Measurements from ENCODE around the gene FAM107B. TPM values are rescaled to one million over a fixed set of nuclear protein-coding genes. Genes with fewer than 3 reads are reported as not detected.

Gene FAM107B
- total RNA-seq, 2 experiments from 2014 or later, result 105 to 129 TPM

DNA sequence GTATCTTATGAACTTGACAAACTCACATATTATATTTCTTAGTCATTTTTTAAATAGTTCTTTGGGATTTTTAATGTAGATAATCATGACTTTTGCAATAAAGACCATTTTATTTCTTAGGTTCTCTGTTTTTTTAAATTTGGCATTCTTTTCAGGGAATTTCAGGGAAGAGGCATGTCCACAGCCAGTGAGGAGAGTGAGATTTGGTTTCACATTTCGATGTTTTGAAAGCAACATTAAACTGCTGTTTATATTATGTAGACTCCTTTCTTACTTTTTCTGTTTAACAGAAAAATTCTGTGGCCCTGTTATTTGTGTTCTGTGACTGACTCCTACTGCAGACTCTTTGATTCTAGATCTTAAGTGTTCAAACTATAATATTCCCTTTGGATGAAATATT, 153.7 kb downstream of the FAM107B start:
- DNase-seq, result no peak
- H3K27ac Mint-ChIP-seq, result no peak overlapping the region
- CTCF ChIA-PET, result no interaction called here
- no peaks in the 10 kb centered on the region for H3K9me3 Mint-ChIP-seq
- H3K36me3 Mint-ChIP-seq (ENCODE audit: low read depth), result no peaks in the 10 kb centered on the region
- H3K27me3 Mint-ChIP-seq (ENCODE audit: low read depth), result no peaks in the 10 kb centered on the region
- intact Hi-C loops (cut with micrococcal nuclease), result no loop called here
- H3K4me1 Mint-ChIP-seq (ENCODE audit: low read depth), result peaks cover 21% of the 10 kb centered on the region
- no peak overlapping the region for H3K4me3 Mint-ChIP-seq

DNA sequence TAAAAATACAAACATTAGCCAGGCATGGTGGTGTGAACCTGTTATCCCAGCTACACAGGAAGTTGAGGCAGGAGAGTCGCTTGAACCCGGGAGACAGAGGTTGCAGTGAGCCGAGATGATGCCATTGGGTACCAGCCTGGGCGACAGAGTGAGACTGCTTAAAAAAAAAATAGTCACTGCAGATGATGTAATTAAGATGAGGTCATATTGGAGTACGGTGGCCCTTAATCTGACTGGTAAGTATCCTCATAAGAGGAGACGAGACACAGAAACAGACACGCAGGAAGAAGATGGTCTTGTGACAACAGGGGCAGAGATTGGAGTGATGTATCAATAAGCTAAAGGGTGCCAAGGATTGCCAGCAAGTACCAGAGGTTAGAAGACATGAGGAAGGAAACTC, 156.0 kb downstream of the FAM107B start:
- CTCF ChIA-PET, result interaction anchor here (0.7 kb wide), 1 partner anchor 183 kb away, joined by 4 read pairs; no protein-coding TSS in a partner anchor
- H3K27me3 Mint-ChIP-seq (ENCODE audit: low read depth), result no peaks in the 10 kb centered on the region

GRCh38 chr10:14617852-14618251, 156.8 kb downstream of the FAM107B start:
- DNase-seq, result no peak
- peaks cover 25% of the 10 kb centered on the region for H3K4me1 Mint-ChIP-seq (ENCODE audit: low read depth)
- no peaks in the 10 kb centered on the region for H3K36me3 Mint-ChIP-seq (ENCODE audit: low read depth)
- H3K4me3 Mint-ChIP-seq, result no peak overlapping the region
- H3K27ac Mint-ChIP-seq, result no peak overlapping the region
- intact Hi-C loops (cut with micrococcal nuclease), result no loop called here
- CTCF ChIA-PET, result interaction anchor here (0.6 to 0.7 kb wide), 2 partner anchors 57 to 354 kb away, joined by 3 to 4 read pairs; no protein-coding TSS in a partner anchor
- no peaks in the 10 kb centered on the region for H3K27me3 Mint-ChIP-seq (ENCODE audit: low read depth)
- H3K9me3 Mint-ChIP-seq, result no peaks in the 10 kb centered on the region

More for the DNA sequence above, 156.0 kb downstream of the FAM107B start:
- no peak overlapping the region for H3K27ac Mint-ChIP-seq
- no peaks in the 10 kb centered on the region for H3K9me3 Mint-ChIP-seq
- H3K4me3 Mint-ChIP-seq, result no peak overlapping the region
- H3K4me1 Mint-ChIP-seq (ENCODE audit: low read depth), result peaks cover 22% of the 10 kb centered on the region
- intact Hi-C loops (cut with micrococcal nuclease), result no loop called here
- DNase-seq, result no peak
- no peaks in the 10 kb centered on the region for H3K36me3 Mint-ChIP-seq (ENCODE audit: low read depth)

- Mint-ChIP-seq H3K27me3 (ENCODE audit: low read depth) (no peaks in the 10 kb centered on the region), H3K4me3 (no peak overlapping the region), H3K4me1 (ENCODE audit: low read depth) (peaks cover 25% of the 10 kb centered on the region), H3K9me3 (no peaks in the 10 kb centered on the region), H3K27ac (no peak overlapping the region), H3K36me3 (ENCODE audit: low read depth) (no peaks in the 10 kb centered on the region)
- CTCF ChIA-PET, result interaction anchor here (0.6 to 0.7 kb wide), 2 partner anchors 57 to 355 kb away, joined by 3 to 4 read pairs; no protein-coding TSS in a partner anchor
- no peak for DNase-seq
- intact Hi-C loops (cut with micrococcal nuclease), result no loop called here
Measured at GRCh38 chr10:14616955-14617730, 157.6 kb downstream of the FAM107B start.

DNA sequence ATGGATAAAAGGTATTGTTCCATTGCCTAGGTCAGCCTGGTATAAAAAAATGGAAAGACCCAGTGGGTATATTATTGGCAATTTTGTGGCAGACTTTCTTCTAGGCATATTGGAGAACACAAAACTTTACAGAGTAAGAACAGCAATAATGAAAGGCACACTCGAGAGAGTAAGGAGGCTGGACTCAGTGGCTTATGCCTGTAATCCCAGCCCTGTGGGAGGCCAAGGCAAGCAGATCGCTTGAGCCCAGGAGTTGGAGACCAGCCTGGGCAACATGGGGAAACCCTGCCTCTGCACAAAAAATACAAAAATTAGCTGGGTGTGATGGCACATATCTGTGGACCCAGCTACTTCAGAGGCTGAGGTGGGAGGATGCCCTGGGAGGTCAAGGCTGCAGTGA, 158.2 kb downstream of the FAM107B start:
- Mint-ChIP-seq H3K9me3 (no peaks in the 10 kb centered on the region), H3K4me1 (ENCODE audit: low read depth) (peaks cover 25% of the 10 kb centered on the region), H3K4me3 (no peak overlapping the region), H3K36me3 (ENCODE audit: low read depth) (no peaks in the 10 kb centered on the region), H3K27ac (no peak overlapping the region), H3K27me3 (ENCODE audit: low read depth) (no peaks in the 10 kb centered on the region)
- CTCF ChIA-PET, result no interaction called here
- intact Hi-C loops (cut with micrococcal nuclease), result no loop called here
- no peak for DNase-seq

- CTCF ChIA-PET, result interaction anchor here (1.0 to 1.2 kb wide), 2 partner anchors 10 to 224 kb away, joined by 3 to 5 read pairs; partner anchors contain the start of genes CDNF, HSPA14 and MSANTD7
- H3K36me3 Mint-ChIP-seq (ENCODE audit: low read depth), result no peaks in the 10 kb centered on the region
Measured at GRCh38 chr10:14613588-14613920, 161.1 kb downstream of the FAM107B start.

GRCh38 chr10:14612873-14613587, 161.7 kb downstream of the FAM107B start:
- CTCF ChIA-PET, result interaction anchor here (1.0 to 1.2 kb wide), 2 partner anchors 11 to 225 kb away, joined by 3 to 5 read pairs; partner anchors contain the start of genes CDNF, HSPA14 and MSANTD7
- H3K4me3 Mint-ChIP-seq, result no peak overlapping the region
- intact Hi-C loops (cut with micrococcal nuclease), result no loop called here
- no peaks in the 10 kb centered on the region for H3K36me3 Mint-ChIP-seq (ENCODE audit: low read depth)
- no peak overlapping the region for H3K27ac Mint-ChIP-seq
- no peaks in the 10 kb centered on the region for H3K27me3 Mint-ChIP-seq (ENCODE audit: low read depth)
- peaks cover 27% of the 10 kb centered on the region for H3K4me1 Mint-ChIP-seq (ENCODE audit: low read depth)
- no peaks in the 10 kb centered on the region for H3K9me3 Mint-ChIP-seq
- no peak for DNase-seq

More at GRCh38 chr10:14613588-14613920, 161.1 kb downstream of the FAM107B start:
- H3K4me1 Mint-ChIP-seq (ENCODE audit: low read depth), result peaks cover 25% of the 10 kb centered on the region
- H3K27me3 Mint-ChIP-seq (ENCODE audit: low read depth), result no peaks in the 10 kb centered on the region
- H3K9me3 Mint-ChIP-seq, result no peaks in the 10 kb centered on the region
- intact Hi-C loops (cut with micrococcal nuclease), result no loop called here
- no peak for DNase-seq
- H3K27ac Mint-ChIP-seq, result no peak overlapping the region
- H3K4me3 Mint-ChIP-seq, result no peak overlapping the region

DNA sequence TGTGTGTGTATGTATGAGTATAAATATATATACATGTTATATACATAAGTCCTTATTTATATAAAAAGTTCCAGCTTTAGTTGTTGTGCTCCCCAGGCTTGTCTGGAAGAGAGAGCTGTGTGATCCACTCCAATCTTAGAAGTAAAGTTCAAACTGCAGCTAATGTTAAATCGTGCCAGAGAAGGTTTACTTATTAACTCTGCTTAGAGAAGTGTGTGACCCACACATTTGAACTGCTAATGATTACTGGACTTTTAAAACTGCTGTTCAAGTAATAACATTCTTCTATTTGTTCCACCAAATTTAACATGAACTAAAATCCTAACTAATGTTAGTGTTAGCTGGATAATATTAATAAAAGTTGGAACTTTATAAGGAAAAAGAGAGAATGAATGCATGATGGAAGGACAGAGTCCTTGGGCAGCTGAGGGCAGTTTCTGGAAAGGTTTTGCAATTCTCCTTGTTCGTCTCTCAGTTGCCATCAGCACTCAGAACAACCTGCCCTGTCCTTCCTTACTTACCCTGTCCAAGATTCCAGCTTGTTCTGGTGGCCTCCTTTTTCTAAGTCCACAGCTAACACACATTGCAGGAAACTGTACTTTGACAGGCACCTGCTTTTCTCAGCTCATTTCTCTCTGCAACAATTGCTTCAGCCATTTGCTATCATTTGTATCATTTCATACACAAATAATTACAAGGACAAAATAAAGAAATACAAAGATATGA, 162.6 kb downstream of the FAM107B start:
- no peaks in the 10 kb centered on the region for H3K9me3 Mint-ChIP-seq
- CTCF ChIA-PET, result interaction anchor here (1.2 kb wide), 1 partner anchor 12 kb away, joined by 3 read pairs; no protein-coding TSS in a partner anchor
- no peaks in the 10 kb centered on the region for H3K36me3 Mint-ChIP-seq (ENCODE audit: low read depth)
- H3K4me1 Mint-ChIP-seq (ENCODE audit: low read depth), result peaks cover 26% of the 10 kb centered on the region
- no peak overlapping the region for H3K4me3 Mint-ChIP-seq
- intact Hi-C loops (cut with micrococcal nuclease), result no loop called here
- no peak overlapping the region for H3K27ac Mint-ChIP-seq
- no peak for DNase-seq
- H3K27me3 Mint-ChIP-seq (ENCODE audit: low read depth), result no peaks in the 10 kb centered on the region

GRCh38 chr10:14609178-14609577, 165.5 kb downstream of the FAM107B start:
- Mint-ChIP-seq H3K9me3 (no peaks in the 10 kb centered on the region), H3K4me3 (no peak overlapping the region), H3K27me3 (ENCODE audit: low read depth) (no peaks in the 10 kb centered on the region), H3K4me1 (ENCODE audit: low read depth) (peaks cover 39% of the 10 kb centered on the region), H3K27ac (no peak overlapping the region), H3K36me3 (ENCODE audit: low read depth) (peaks cover 2% of the 10 kb centered on the region)
- CTCF ChIA-PET, result interaction anchor here (0.6 kb wide), 1 partner anchor 213 kb away, joined by 3 read pairs; no protein-coding TSS in a partner anchor
- DNase-seq, result no peak
- intact Hi-C loops (cut with micrococcal nuclease), result loop anchor here (5.0 to 10.0 kb wide), 3 partner anchors 133 to 516 kb away; no protein-coding TSS in a partner anchor

DNA sequence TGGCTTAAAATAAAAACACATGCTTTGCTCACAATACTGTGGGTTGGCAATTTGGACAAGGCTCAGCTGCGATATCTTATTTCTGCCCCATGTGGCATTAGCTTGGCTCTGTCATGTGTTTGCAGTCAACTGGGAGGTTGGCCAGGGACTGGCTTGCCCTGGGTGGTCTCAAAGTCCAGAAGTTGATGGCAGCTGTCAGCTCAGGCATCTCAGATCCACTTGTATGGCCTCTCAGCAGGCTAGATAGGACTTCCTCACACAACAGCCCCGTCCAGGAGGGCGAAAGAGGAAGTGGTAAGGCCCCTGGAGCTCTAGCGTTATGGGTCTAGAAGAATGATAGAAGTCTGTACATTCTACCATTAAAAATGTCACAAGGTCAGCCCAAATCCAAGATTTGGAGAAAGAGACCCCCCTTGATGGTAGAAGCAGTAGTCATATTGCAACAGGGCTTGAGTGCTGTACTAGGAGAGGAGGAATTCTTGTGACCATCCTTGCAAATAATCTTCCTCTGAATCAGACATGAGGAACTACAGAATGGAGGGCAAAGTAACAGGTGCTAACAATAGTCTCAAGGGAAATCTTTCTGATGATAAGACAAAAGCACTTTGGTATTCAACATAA, 166.2 kb downstream of the FAM107B start:
- no peak for DNase-seq
- Mint-ChIP-seq H3K36me3 (ENCODE audit: low read depth) (peaks cover 2% of the 10 kb centered on the region), H3K9me3 (no peaks in the 10 kb centered on the region), H3K27me3 (ENCODE audit: low read depth) (no peaks in the 10 kb centered on the region), H3K4me3 (no peak overlapping the region), H3K4me1 (ENCODE audit: low read depth) (peaks cover 38% of the 10 kb centered on the region), H3K27ac (no peak overlapping the region)
- CTCF ChIA-PET, result interaction anchor here (0.6 to 1.9 kb wide), 2 partner anchors 214 kb away, joined by 3 to 4 read pairs; no protein-coding TSS in a partner anchor
- intact Hi-C loops (cut with micrococcal nuclease), result loop anchor here (5.0 to 10.0 kb wide), 3 partner anchors 134 to 516 kb away; no protein-coding TSS in a partner anchor

DNA sequence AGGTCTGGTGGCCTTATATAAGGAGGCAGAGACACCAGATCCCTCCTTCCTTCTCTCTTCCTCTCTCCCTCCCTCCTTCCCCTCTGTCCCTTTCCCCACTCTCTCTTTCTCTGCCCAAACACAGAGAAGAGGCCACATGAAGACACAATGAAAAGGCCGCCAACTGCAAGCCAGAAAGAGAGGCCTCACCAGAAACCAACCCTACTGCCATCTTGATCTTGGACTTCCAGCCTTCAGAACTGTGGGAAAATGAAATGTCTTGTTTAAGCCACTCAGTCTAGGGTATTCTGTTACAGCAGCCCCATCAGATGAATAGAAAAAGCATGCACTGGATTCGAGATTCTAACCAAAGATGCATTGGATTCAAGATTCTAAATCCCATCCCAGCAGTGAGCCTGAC, 168.1 kb downstream of the FAM107B start:
- H3K4me1 Mint-ChIP-seq (ENCODE audit: low read depth), result peaks cover 44% of the 10 kb centered on the region
- peaks cover 15% of the 10 kb centered on the region for H3K36me3 Mint-ChIP-seq (ENCODE audit: low read depth)
- CTCF ChIA-PET, result interaction anchor here (1.9 kb wide), 1 partner anchor 216 kb away, joined by 4 read pairs; no protein-coding TSS in a partner anchor
- no peaks in the 10 kb centered on the region for H3K27me3 Mint-ChIP-seq (ENCODE audit: low read depth)
- no peak overlapping the region for H3K4me3 Mint-ChIP-seq
- no peak for DNase-seq
- H3K9me3 Mint-ChIP-seq, result no peaks in the 10 kb centered on the region
- no peak overlapping the region for H3K27ac Mint-ChIP-seq
- intact Hi-C loops (cut with micrococcal nuclease), result loop anchor here (5.0 to 10.0 kb wide), 3 partner anchors 136 to 518 kb away; no protein-coding TSS in a partner anchor
